Esophagus squamous epithelium (tissue), 4 donors: ENCODE measurements around the gene FCGR3A.
"Not testable (repeated sequence)": the region's sequence is repeated elsewhere in the genome, so short reads cannot be mapped to it uniquely, and the experiment has no call there.

ENCODE experiments used
- POLR2A ChIP-seq, 4 donors: fragments of 450-650 bp; IDR thresholded peaks; one replicate each; pipeline ENCODE4 v1.6.1; 2017; ENCODE audit warnings: antibody characterized with exemption in 4 of 4, mild to moderate bottlenecking in 4 of 4, moderate library complexity in 3 of 4
- TF ChIP-seq, protein P1 (sequence below), 6 experiments: fragments of 450-650 bp in 4 of 6; fragments of 200-600 bp in 2 of 6; sonication (generic) in 2 of 6; IDR thresholded peaks; one replicate each; pipeline ENCODE4 v1.5.1; 2016 to 2019; ENCODE audit warnings: antibody characterized with exemption in 6 of 6, mild to moderate bottlenecking in 4 of 6, moderate library complexity in 4 of 6

- TF ChIP-seq, protein P1, sequence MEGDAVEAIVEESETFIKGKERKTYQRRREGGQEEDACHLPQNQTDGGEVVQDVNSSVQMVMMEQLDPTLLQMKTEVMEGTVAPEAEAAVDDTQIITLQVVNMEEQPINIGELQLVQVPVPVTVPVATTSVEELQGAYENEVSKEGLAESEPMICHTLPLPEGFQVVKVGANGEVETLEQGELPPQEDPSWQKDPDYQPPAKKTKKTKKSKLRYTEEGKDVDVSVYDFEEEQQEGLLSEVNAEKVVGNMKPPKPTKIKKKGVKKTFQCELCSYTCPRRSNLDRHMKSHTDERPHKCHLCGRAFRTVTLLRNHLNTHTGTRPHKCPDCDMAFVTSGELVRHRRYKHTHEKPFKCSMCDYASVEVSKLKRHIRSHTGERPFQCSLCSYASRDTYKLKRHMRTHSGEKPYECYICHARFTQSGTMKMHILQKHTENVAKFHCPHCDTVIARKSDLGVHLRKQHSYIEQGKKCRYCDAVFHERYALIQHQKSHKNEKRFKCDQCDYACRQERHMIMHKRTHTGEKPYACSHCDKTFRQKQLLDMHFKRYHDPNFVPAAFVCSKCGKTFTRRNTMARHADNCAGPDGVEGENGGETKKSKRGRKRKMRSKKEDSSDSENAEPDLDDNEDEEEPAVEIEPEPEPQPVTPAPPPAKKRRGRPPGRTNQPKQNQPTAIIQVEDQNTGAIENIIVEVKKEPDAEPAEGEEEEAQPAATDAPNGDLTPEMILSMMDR (IDR thresholded peaks at IDR 0.05) = not testable (repeated sequence)
- not testable (repeated sequence) for TF ChIP-seq POLR2A (IDR thresholded peaks at IDR 0.05)
These were observed 21.1 kb downstream of the FCGR3A start for GRCh38 chr1:161528550-161528949.
